ENCODE data around the gene ANXA4. TPM values are rescaled to one million over a fixed set of nuclear protein-coding genes. Genes with fewer than 3 reads are reported as not detected.
"Not testable (repeated sequence)": the region's sequence is repeated elsewhere in the genome, so short reads cannot be mapped to it uniquely, and the experiment has no call there.

ANXA4 gene
- total RNA-seq, 1 experiment from 2014 or later = 82.9 TPM

DNA sequence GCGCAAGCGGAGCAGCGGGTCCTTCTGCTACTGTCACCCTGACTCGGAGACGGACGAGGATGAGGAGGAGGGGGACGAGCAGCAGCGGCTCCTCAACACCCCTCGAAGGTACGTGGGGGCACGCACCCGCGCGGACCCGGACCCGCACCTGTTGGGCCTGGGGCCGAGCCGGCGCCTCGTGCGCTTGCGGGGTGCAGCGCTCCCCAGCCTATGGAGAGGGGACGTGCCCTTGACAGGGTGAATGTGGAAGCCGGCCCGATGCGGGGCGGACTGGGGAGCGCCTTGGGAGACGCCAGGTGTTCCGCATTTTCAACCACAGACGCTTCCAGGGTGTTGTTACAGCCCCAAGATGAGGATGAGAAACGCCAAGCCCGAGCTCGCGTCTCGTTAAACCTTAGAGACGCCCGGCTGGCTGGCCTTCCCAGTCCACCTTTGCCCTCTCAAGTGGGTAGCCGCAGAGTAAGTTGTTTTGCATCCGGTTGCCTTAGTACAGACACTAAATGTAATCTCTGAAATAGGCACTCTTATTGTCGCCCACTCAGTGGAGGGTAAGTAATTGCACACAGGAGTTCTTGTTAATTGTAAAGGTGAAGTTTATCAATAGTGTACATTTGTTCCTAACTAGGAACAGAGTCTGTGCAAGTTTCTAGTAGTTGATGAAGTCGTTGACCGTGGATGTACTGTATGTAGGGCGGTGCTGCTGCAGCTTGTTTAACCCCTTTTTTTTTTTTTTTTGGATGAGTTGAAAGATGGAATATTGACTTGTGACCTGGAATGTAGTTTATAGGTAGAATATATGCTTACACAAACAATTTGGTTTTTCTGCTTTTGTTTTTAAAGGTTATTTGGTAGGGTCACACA is 88.3 kb downstream of the ANXA4 start:
- Histone ChIP-seq H3K79me2 (ENCODE audit: low read depth) (peaks cover 49% of the 10 kb centered on the region), H3F3A (ENCODE audit: insufficient read depth, low read depth) (peaks cover 20% of the 10 kb centered on the region; the same call in 1 of the 2 replicates), H3K27ac (no peak overlapping the region), H3K36me3 (ENCODE audit: low read depth) (no peaks in the 10 kb centered on the region), H3K4me2 (peak overlapping the region; percentile 85), H2AFZ (peak overlapping the region; percentile 99), H4K20me1 (ENCODE audit: insufficient read depth) (no peaks in the 10 kb centered on the region), H3K4me3 (peak overlapping the region; percentile 82), H3K27me3 (ENCODE audit: insufficient read depth, low read depth) (no peaks in the 10 kb centered on the region), H3K4me1 (replicated peaks; ENCODE audit: insufficient read depth) (peaks cover 22% of the 10 kb centered on the region), H3K9me2 (ENCODE audit: insufficient read depth) (no peaks in the 10 kb centered on the region), H3K9me3 (ENCODE audit: insufficient read depth, low read depth) (no peaks in the 10 kb centered on the region)
- peak in 1 of 2 experiments; percentile 34 for DNase-seq
- TF ChIP-seq, protein P1, sequence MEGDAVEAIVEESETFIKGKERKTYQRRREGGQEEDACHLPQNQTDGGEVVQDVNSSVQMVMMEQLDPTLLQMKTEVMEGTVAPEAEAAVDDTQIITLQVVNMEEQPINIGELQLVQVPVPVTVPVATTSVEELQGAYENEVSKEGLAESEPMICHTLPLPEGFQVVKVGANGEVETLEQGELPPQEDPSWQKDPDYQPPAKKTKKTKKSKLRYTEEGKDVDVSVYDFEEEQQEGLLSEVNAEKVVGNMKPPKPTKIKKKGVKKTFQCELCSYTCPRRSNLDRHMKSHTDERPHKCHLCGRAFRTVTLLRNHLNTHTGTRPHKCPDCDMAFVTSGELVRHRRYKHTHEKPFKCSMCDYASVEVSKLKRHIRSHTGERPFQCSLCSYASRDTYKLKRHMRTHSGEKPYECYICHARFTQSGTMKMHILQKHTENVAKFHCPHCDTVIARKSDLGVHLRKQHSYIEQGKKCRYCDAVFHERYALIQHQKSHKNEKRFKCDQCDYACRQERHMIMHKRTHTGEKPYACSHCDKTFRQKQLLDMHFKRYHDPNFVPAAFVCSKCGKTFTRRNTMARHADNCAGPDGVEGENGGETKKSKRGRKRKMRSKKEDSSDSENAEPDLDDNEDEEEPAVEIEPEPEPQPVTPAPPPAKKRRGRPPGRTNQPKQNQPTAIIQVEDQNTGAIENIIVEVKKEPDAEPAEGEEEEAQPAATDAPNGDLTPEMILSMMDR (conservative IDR thresholded peaks at IDR 0.05) = no peak
- no peak for TF ChIP-seq EZH2 (IDR thresholded peaks at IDR 0.05; ENCODE audit: low read depth)
- ChIA-PET POLR2A (ENCODE audit: unreplicated experiment) (interaction anchor here (0.6 to 0.7 kb wide), 2 partner anchors 18 to 105 kb away, joined by 6 to 7 read pairs; no protein-coding TSS in a partner anchor), CTCF (interaction anchor here (0.6 kb wide), 1 partner anchor 23 kb away, joined by 3 read pairs; no protein-coding TSS in a partner anchor)
- intact Hi-C loops (cut with micrococcal nuclease; ENCODE audit: unreplicated experiment) = no loop called here
- BruUV-seq (replicated peaks) = no TSS peak

- H3K36me3 ChIP-seq (ENCODE audit: low read depth); H4K20me1 ChIP-seq (ENCODE audit: insufficient read depth); H3K27ac ChIP-seq; H3K9me2 ChIP-seq (ENCODE audit: insufficient read depth); H3K9me3 ChIP-seq (ENCODE audit: insufficient read depth, low read depth); DNase-seq; intact Hi-C loops (cut with micrococcal nuclease; ENCODE audit: unreplicated experiment); CTCF ChIA-PET; H2AFZ ChIP-seq; H3K27me3 ChIP-seq (ENCODE audit: insufficient read depth, low read depth): not testable (repeated sequence)
- H3K4me2 ChIP-seq = peak overlapping the region; percentile 85
- POLR2A ChIA-PET (ENCODE audit: unreplicated experiment) = interaction anchor here (0.6 kb wide), 1 partner anchor 106 kb away, joined by 6 read pairs; no protein-coding TSS in a partner anchor
- peak overlapping the region; percentile 82; the same call in 1 of the 2 replicates for H3K4me3 ChIP-seq
- TSS peak; percentile 32 for BruUV-seq (replicated peaks)
- peaks cover 18% of the 10 kb centered on the region; the same call in 1 of the 2 replicates for H3F3A ChIP-seq (ENCODE audit: insufficient read depth, low read depth)
- peaks cover 49% of the 10 kb centered on the region for H3K79me2 ChIP-seq (ENCODE audit: low read depth)
- H3K4me1 ChIP-seq (replicated peaks; ENCODE audit: insufficient read depth) = peaks cover 22% of the 10 kb centered on the region
Observed at GRCh38 chr2:69830906-69831241, 88.9 kb downstream of the ANXA4 start.

GRCh38 chr2:69831354-69831905 is 89.5 kb downstream of the ANXA4 start:
- Histone ChIP-seq H3K79me2 (ENCODE audit: low read depth) (peaks cover 49% of the 10 kb centered on the region), H3K9me3 (ENCODE audit: insufficient read depth, low read depth) (no peaks in the 10 kb centered on the region), H4K20me1 (ENCODE audit: insufficient read depth) (no peaks in the 10 kb centered on the region), H2AFZ (no peak overlapping the region), H3K36me3 (ENCODE audit: low read depth) (no peaks in the 10 kb centered on the region), H3K4me1 (replicated peaks; ENCODE audit: insufficient read depth) (peaks cover 22% of the 10 kb centered on the region), H3F3A (ENCODE audit: insufficient read depth, low read depth) (peaks cover 14% of the 10 kb centered on the region; the same call in 1 of the 2 replicates), H3K27me3 (ENCODE audit: insufficient read depth, low read depth) (no peaks in the 10 kb centered on the region), H3K9me2 (ENCODE audit: insufficient read depth) (no peaks in the 10 kb centered on the region), H3K27ac (no peak overlapping the region), H3K4me2 (peak overlapping the region; percentile 85), H3K4me3 (no peak overlapping the region)
- intact Hi-C loops (cut with micrococcal nuclease; ENCODE audit: unreplicated experiment) = no loop called here
- DNase-seq = no peak
- ChIA-PET POLR2A (ENCODE audit: unreplicated experiment) (no interaction called here), CTCF (interaction anchor here (0.7 kb wide), 1 partner anchor 1637 kb away, joined by 9 read pairs; no protein-coding TSS in a partner anchor)
- no TSS peak for BruUV-seq (replicated peaks)
- no peak for TF ChIP-seq EZH2 (IDR thresholded peaks at IDR 0.05; ENCODE audit: low read depth)
- TF ChIP-seq, protein P1 (conservative IDR thresholded peaks at IDR 0.05) = no peak
